SJSA1 (cell line): ENCODE data around the gene CRLF2. TPM values are rescaled to one million over a fixed set of nuclear protein-coding genes. Genes with fewer than 3 reads are reported as not detected.
A peak's percentile ranks its signal among the peaks of the same experiment; 100 is the strongest.
"Not testable (repeated sequence)": the region's sequence is repeated elsewhere in the genome, so short reads cannot be mapped to it uniquely, and the experiment has no call there.

ENCODE experiments used
- DNase-seq, 2 experiments: peaks; one replicate each; pipeline ENCODE4 v3.0.0-alpha.2; 2015 to 2020; ENCODE audit warnings: low spot score in 2 of 2, low read depth in 1 of 2
- H3K27ac ChIP-seq: fragments of 250-450 bp; sonication (Bioruptor Pico); 2 replicates; pipeline ENCODE4 v1.5.1; 2020; ENCODE audit warnings: mild to moderate bottlenecking, moderate library complexity
- H3K27me3 ChIP-seq: fragments of 250-450 bp; sonication (Bioruptor Pico); replicated peaks from 2 replicates; pipeline ENCODE4 v1.5.1; 2020; ENCODE audit warnings: mild to moderate bottlenecking, moderate library complexity
- H3K36me3 ChIP-seq: fragments of 250-450 bp; sonication (Bioruptor Pico); 2 replicates; pipeline ENCODE4 v1.5.1; 2020; ENCODE audit warnings: mild to moderate bottlenecking
- H3K4me1 ChIP-seq: fragments of 250-450 bp; sonication (Bioruptor Pico); replicated peaks from 2 replicates; pipeline ENCODE4 v1.6.1; 2021; ENCODE audit warnings: mild to moderate bottlenecking
- H3K4me3 ChIP-seq: fragments of 250-450 bp; sonication (Bioruptor Pico); 2 replicates; pipeline ENCODE4 v1.5.1; 2020; ENCODE audit warnings: mild to moderate bottlenecking
- H3K9me3 ChIP-seq: fragments of 250-450 bp; sonication (Bioruptor Pico); replicated peaks from 2 replicates; pipeline ENCODE4 v1.5.1; 2020; ENCODE audit warnings: mild to moderate bottlenecking
- total RNA-seq: library from RNA; depleted of rRNA; stranded (reverse); fragments of >200 nt; shearing (Covaris generic); gene quantifications from 2 replicates; pipeline ENCODE4 v1.2.3, GENCODE V29; 2014; rRNA removed

CRLF2 gene
- total RNA-seq, result not detected in 2 replicates

GRCh38 chrX:1212532-1212931 is at the start of gene CRLF2:
TSS of gene CRLF2 (minus strand) at chrX:1212649. CDS start at chrX:1212634, 15 bp downstream.
- Histone ChIP-seq H3K27me3 (no peaks in the 10 kb centered on the region), H3K4me3 (no peak within 1 kb of the TSS), H3K27ac (no peak within 1 kb of the TSS), H3K4me1 (no peaks in the 10 kb centered on the region), H3K36me3 (no peaks in the 10 kb centered on the region), H3K9me3 (no peaks in the 10 kb centered on the region; the same call in 1 of the 2 replicates)
- no peak for DNase-seq

- not testable (repeated sequence) for H3K36me3 ChIP-seq, H3K4me1 ChIP-seq, DNase-seq, H3K27me3 ChIP-seq, H3K4me3 ChIP-seq, H3K27ac ChIP-seq, H3K9me3 ChIP-seq
Observed at GRCh38 chrX:1261771-1262170, 49.3 kb upstream of the CRLF2 start.

GRCh38 chrX:1261285-1261684 is 48.8 kb upstream of the CRLF2 start:
- Histone ChIP-seq H3K27me3 (no peaks in the 10 kb centered on the region), H3K27ac (no peak overlapping the region), H3K36me3 (no peaks in the 10 kb centered on the region), H3K4me1 (no peaks in the 10 kb centered on the region), H3K4me3 (no peak overlapping the region), H3K9me3 (no peaks in the 10 kb centered on the region)
- no peak for DNase-seq

- Histone ChIP-seq H3K27me3 (no peaks in the 10 kb centered on the region), H3K4me1 (no peaks in the 10 kb centered on the region), H3K9me3 (no peaks in the 10 kb centered on the region), H3K36me3 (no peaks in the 10 kb centered on the region), H3K4me3 (no peak overlapping the region), H3K27ac (no peak overlapping the region)
- no peak for DNase-seq
Observed at GRCh38 chrX:1252861-1253260, 40.4 kb upstream of the CRLF2 start.

GRCh38 chrX:1249101-1249887 is 36.8 kb upstream of the CRLF2 start:
- Histone ChIP-seq H3K27ac (no peak overlapping the region), H3K4me1 (no peaks in the 10 kb centered on the region), H3K36me3 (no peaks in the 10 kb centered on the region), H3K9me3 (no peaks in the 10 kb centered on the region), H3K27me3 (no peaks in the 10 kb centered on the region), H3K4me3 (no peak overlapping the region)
- DNase-seq, result no peak

GRCh38 chrX:1248331-1249061 is 36.0 kb upstream of the CRLF2 start:
- Histone ChIP-seq H3K4me1 (no peaks in the 10 kb centered on the region), H3K27me3 (no peaks in the 10 kb centered on the region), H3K27ac (no peak overlapping the region), H3K4me3 (no peak overlapping the region), H3K9me3 (no peaks in the 10 kb centered on the region), H3K36me3 (no peaks in the 10 kb centered on the region)
- DNase-seq, result no peak

- Histone ChIP-seq H3K4me1 (no peaks in the 10 kb centered on the region), H3K27ac (no peak overlapping the region), H3K9me3 (no peaks in the 10 kb centered on the region), H3K36me3 (no peaks in the 10 kb centered on the region), H3K4me3 (no peak overlapping the region), H3K27me3 (no peaks in the 10 kb centered on the region)
- DNase-seq, result peak in 1 of 2 experiments; percentile 36
Observed at GRCh38 chrX:1246816-1247215, 34.4 kb upstream of the CRLF2 start.

- Histone ChIP-seq H3K9me3 (no peaks in the 10 kb centered on the region), H3K27me3 (no peaks in the 10 kb centered on the region), H3K27ac (no peak overlapping the region), H3K4me1 (no peaks in the 10 kb centered on the region), H3K36me3 (no peaks in the 10 kb centered on the region), H3K4me3 (no peak overlapping the region)
- no peak for DNase-seq
Observed at GRCh38 chrX:1244164-1245076, 32.0 kb upstream of the CRLF2 start.

GRCh38 chrX:1242891-1243402 is 30.5 kb upstream of the CRLF2 start:
- H3K36me3 ChIP-seq, result no peaks in the 10 kb centered on the region
- no peak for DNase-seq
- H3K27ac ChIP-seq, result no peak overlapping the region
- no peaks in the 10 kb centered on the region for H3K27me3 ChIP-seq
- no peak overlapping the region for H3K4me3 ChIP-seq
- no peaks in the 10 kb centered on the region for H3K9me3 ChIP-seq
- H3K4me1 ChIP-seq, result no peaks in the 10 kb centered on the region

- H3K9me3 ChIP-seq, H3K4me1 ChIP-seq: not testable (repeated sequence)
Observed at GRCh38 chrX:1240551-1240950, 28.1 kb upstream of the CRLF2 start.

GRCh38 chrX:1239681-1240142 is 27.3 kb upstream of the CRLF2 start:
- Histone ChIP-seq H3K4me1 (no peaks in the 10 kb centered on the region), H3K9me3 (0 out of 2 replicates have a peak, but pooled peaks cover 3% of the 10 kb centered on the region), H3K4me3 (no peak overlapping the region), H3K36me3 (no peaks in the 10 kb centered on the region), H3K27me3 (no peaks in the 10 kb centered on the region), H3K27ac (no peak overlapping the region)
- no peak for DNase-seq

More at GRCh38 chrX:1240551-1240950, 28.1 kb upstream of the CRLF2 start:
- not testable (repeated sequence) for H3K27ac ChIP-seq, H3K27me3 ChIP-seq, DNase-seq, H3K36me3 ChIP-seq, H3K4me3 ChIP-seq

- no peak overlapping the region for H3K27ac ChIP-seq
- no peak overlapping the region for H3K4me3 ChIP-seq
- no peaks in the 10 kb centered on the region for H3K9me3 ChIP-seq
- H3K4me1 ChIP-seq, result no peaks in the 10 kb centered on the region
- H3K36me3 ChIP-seq, result no peaks in the 10 kb centered on the region
- no peak for DNase-seq
- no peaks in the 10 kb centered on the region for H3K27me3 ChIP-seq
Observed at GRCh38 chrX:1231850-1232465, 19.5 kb upstream of the CRLF2 start.

GRCh38 chrX:1228101-1228500 is 15.7 kb upstream of the CRLF2 start:
- not testable (repeated sequence) for H3K27ac ChIP-seq, H3K36me3 ChIP-seq, H3K9me3 ChIP-seq

More at GRCh38 chrX:1228101-1228500, 15.7 kb upstream of the CRLF2 start:
- H3K27me3 ChIP-seq, H3K4me3 ChIP-seq, H3K4me1 ChIP-seq, DNase-seq: not testable (repeated sequence)
